ENCODE results near the gene RTP5. TPM values are rescaled to one million over a fixed set of nuclear protein-coding genes. Genes with fewer than 3 reads are reported as not detected.

The RTP5 gene
- total RNA-seq, 8 experiments from 2014 or later: 0.07 to 1.5 (median 0.42) TPM

DNA sequence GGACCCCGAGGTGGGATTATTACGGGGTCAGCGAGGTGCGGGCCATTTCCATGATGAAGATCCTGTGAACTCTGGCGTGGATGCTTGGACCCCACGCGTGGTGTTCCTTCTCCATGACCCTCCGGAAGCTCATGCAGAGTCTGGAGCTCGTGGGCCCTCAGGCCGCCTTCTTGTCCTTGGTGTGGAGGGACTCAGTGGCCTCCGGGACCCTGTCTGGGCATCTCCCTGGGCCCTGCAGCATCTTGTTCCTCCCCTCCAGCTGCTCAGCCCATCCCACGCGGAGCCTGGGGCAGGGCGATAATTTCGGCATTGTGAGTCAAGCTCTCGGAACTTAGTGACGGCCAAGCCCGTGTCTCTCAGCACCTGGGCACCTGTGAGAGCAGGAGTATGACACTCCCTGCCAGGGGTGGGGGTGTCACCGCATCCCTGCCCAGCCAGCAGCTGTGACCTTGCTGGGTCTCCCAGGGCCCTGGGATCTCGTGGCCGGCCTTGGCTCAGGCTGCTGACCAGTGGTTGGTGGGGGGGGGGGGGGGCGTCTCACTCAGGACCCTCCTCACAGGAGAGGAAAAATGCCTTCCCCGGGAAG, 24.6 kb downstream of the RTP5 start:
- 0 to 100% (median 85%) methylated on average over 1 to 17 of the region's 23 CpGs; no CpG with 5 or more reads in 4 of the 10 experiments for WGBS, 10 experiments
- in situ Hi-C loops (cut with MboI; ENCODE audit: low pct_unique_long_range_greater_than_20kb in 2 of 9, low sequenced_read_pairs in 9 of 9, unreplicated experiment in 9 of 9): no loop called here
- no peak for ATAC-seq (replicated peaks in 6 of 8)

DNA sequence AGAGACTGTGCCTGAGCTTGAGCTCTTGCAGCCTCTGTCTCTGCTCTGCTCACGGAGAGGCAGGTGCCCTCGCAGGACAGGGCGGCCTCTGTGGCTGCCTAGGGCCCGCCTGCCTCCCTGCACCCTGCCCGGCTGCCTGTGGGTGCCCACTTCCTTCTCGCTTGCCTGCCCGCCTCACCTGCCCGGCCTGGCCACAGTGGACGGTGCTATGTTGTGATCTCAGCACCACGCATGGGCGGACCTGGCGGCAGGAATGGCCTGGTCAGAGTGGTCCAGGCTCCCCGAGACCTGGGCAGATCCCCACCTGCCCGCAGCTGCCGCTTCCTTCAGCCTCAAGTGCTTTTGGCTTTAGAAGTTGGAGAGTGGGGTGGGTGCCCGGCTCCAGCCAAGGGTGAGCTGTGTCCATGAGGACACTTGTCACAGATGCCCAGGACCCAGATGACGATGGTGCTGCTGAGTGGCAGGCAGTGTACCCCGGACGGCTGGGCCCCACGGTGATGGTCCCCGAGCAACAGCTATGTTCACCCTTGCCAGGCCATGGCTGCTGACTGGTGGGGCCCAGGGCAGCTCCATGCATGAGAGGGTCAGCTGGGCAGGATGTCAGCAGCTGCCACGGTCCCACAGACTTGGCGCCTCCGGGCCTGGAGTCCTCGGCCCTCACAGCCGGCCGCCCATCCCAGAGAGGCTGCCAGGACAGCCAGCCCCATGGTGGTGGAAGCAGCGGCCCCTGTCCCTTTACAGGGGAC, 25.3 kb downstream of the RTP5 start:
- peak in 3 of 8 experiments; percentile 3 to 7 (median 3) for ATAC-seq (replicated peaks in 6 of 8)
- Histone ChIP-seq H3K27ac (no peak overlapping the region), H3K4me3 (no peak overlapping the region), H3K4me1 (replicated peaks in 1 of 2) (peaks cover 18 to 19% of the 10 kb centered on the region in 2 donors)
- in situ Hi-C loops (cut with MboI; ENCODE audit: low pct_unique_long_range_greater_than_20kb in 2 of 9, low sequenced_read_pairs in 9 of 9, unreplicated experiment in 9 of 9): no loop called here
- 33 to 100% (median 90%) methylated on average over 1 to 3 of the region's 28 CpGs; no CpG with 5 or more reads in 6 of the 10 experiments for WGBS, 10 experiments

More for the DNA sequence above, 24.6 kb downstream of the RTP5 start:
- Histone ChIP-seq H3K4me1 (replicated peaks in 1 of 2) (peaks cover 15 to 18% of the 10 kb centered on the region in 2 donors), H3K27ac (no peak overlapping the region), H3K4me3 (no peak overlapping the region)

DNA sequence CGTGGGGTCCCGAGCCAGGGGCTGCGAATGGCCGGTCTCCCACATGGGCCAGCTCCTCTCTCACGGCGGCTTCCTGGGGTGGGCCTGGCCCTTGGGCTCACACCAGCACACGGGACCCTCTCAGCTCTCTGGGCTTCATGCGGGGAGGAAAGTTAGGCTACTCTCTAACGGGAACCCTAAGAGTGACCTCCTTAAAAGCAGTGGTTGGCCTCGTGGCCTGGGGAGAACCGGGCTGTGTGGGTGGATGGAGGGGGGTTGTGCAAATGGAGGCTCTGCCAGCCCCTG, 25.8 kb downstream of the RTP5 start:
- peaks cover 18 to 19% of the 10 kb centered on the region in 2 donors for H3K4me1 ChIP-seq (replicated peaks in 1 of 2)
- no peak overlapping the region for H3K4me3 ChIP-seq
- in situ Hi-C loops (cut with MboI; ENCODE audit: low pct_unique_long_range_greater_than_20kb in 2 of 9, low sequenced_read_pairs in 9 of 9, unreplicated experiment in 9 of 9): no loop called here
- ATAC-seq (replicated peaks in 6 of 8): peak in 2 of 8 experiments; percentile 2 to 10
- H3K27ac ChIP-seq: no peak overlapping the region
- 67% methylated on average over 4 of the region's 11 CpGs; no CpG with 5 or more reads in 9 of the 10 experiments for WGBS, 10 experiments

DNA sequence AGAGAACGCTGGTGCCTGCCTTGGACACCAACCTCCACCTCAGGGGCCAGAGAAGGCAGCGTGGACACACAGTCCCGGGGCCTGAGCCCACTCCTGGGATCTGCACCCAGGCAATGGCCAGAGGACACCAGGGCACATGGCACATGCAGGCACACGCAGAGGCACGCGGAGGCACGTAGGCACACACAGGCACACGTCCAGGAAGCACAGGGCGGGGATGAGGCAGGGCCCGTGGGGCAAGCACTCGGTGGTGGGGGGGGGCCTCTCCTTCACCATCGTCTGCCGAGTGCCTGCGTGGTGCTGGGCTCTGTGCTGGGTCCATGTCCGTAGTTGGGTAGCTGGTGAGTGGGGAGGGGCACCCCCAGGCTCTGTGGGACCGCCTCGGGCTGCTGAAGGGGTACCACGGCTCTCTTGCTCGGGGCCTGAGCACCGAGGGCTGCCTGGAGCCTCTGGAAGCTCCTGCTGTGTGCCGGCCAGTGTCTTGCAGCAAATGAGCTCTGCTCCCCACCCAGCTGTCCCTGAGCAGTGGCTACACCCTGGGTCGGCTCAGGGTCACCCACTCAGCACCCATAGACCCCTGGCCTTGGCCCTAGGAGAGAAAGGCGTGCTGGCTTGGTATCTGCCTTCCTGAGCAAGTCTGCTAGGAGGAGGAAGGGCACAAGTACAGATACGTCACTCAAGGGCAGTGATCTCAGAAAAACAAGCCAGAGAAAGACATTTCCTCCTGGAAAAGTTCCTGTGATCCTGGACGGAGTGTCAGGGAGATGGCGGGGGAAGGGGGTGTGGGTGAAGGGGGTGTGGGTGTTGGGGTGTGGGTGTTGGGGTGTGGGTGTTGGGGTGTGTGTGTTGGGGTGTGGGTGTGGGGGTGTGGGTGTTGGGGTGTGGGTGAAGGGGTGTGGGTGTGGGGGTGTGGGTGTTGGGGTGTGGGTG, 26.4 kb downstream of the RTP5 start:
- ATAC-seq (replicated peaks in 6 of 8): peak; percentile 2 to 49 (median 28)
- in situ Hi-C loops (cut with MboI; ENCODE audit: low pct_unique_long_range_greater_than_20kb in 2 of 9, low sequenced_read_pairs in 9 of 9, unreplicated experiment in 9 of 9): no loop called here
- Histone ChIP-seq H3K4me1 (replicated peaks in 1 of 2) (peaks cover 18 to 19% of the 10 kb centered on the region in 2 donors), H3K27ac (no peak overlapping the region), H3K4me3 (no peak overlapping the region)
- no CpG with 5 or more reads among the region's 26 CpGs for WGBS, 10 experiments

DNA sequence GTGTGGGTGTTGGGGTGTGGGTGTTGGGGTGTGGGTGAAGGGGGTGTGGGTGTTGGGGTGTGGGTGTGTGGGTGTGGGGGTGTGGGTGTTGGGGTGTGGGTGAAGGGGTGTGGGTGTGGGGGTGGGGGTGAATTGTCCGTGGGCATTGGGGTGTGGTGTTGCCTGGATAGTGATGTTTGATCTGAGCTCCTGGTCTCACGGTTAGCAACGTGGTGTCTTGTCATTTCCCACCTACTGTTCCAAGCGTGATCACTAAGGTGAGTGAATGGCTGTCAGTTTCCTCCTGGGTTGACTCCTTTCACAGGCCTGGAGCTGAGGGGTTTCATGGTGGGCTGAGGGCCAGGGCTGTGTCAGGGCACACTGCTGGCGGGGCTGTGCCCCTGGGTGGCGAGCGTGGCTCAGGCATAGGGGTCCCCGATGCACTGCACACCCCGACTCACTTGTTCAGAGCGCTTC, 27.2 kb downstream of the RTP5 start:
- Histone ChIP-seq H3K4me3 (no peak overlapping the region), H3K27ac (no peak overlapping the region), H3K4me1 (replicated peaks in 1 of 2) (peaks cover 17% of the 10 kb centered on the region in 2 donors)
- WGBS, 10 experiments: 92 to 100% methylated on average over 2 of the region's 10 CpGs; no CpG with 5 or more reads in 8 of the 10 experiments
- ATAC-seq (replicated peaks in 6 of 8): no peak
- in situ Hi-C loops (cut with MboI; ENCODE audit: low pct_unique_long_range_greater_than_20kb in 2 of 9, low sequenced_read_pairs in 9 of 9, unreplicated experiment in 9 of 9): no loop called here

DNA sequence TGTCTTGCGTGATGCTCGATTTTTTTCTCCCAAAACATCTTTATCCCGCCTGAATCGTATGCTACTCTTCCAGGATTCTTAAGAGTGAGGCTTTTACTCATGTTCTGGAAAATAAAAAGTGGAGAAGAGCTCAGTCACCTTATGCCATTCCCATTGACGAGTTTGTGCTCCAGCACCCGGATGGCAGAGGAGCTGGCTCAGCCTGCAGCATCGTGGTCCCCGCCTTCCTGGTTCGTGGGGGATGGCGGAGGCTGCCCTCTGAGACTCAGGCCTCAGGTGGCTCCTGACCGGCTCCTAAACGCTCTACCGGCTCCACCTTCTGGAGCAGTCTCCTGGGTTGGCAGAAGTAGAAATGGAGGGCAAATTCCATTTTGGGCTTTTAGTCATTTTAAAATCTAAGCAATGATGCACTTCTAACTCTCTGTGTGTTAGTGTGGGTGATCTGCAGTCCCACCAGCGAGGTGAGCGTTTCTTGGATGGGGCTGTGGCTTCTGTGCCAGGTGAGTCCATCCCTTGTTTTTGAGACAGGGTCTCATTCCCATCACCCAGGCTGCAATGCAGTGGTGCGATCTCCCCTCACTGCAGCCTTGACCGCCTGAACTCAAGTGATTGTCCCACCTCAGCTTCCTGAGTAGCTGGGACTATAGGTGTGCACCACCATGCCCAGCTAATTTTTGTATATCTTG, 27.8 kb downstream of the RTP5 start:
- in situ Hi-C loops (cut with MboI; ENCODE audit: low pct_unique_long_range_greater_than_20kb in 2 of 9, low sequenced_read_pairs in 9 of 9, unreplicated experiment in 9 of 9): no loop called here
- ATAC-seq (replicated peaks in 6 of 8): no peak
- 78 to 100% (median 86%) methylated on average over 1 to 13 of the region's 17 CpGs; no CpG with 5 or more reads in 5 of the 10 experiments for WGBS, 10 experiments
- Histone ChIP-seq H3K27ac (no peak overlapping the region), H3K4me3 (no peak overlapping the region), H3K4me1 (replicated peaks in 1 of 2) (peaks cover 11% of the 10 kb centered on the region in 2 donors)

DNA sequence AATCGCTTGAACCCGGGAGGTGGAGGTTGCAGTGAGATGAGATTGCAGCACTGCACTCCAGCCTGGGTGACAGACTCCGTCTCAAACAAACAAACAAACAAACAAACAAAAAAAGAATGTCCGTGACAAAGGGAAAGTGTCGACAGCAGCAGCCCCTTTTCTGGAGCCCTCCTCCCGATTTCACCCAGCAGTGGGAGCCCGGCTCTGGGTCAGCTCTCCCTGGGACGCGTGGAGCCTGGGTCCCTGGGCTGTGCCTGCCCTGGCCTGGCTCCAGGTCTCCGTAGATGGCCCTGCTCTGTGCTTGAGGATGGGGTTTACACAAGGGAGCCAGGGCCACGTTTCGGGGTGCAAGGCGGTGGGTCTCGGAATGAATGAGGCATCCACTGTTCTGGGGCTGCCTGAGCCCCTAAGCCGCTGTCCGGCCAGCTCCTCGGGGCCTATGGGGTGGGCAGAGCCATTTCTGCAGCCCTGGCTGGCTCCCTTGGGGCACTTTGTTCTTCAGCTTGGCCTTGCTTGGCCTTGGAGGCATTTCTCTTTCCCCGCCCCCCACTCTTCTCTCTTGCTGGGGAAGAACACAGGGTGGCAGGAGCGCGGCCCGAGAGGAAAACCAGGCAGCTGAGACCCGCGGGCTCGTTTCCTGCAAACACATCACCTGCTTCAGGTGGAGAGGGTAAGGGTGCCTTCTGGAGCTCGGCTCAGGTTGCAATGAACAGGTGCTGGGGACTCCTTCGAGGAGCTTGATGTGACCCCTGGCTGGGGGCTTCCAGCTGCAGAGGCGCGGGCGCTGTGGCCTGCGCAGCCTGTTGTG, 29.1 kb downstream of the RTP5 start:
- Histone ChIP-seq H3K4me1 (replicated peaks in 1 of 2) (peaks cover 4 to 7% of the 10 kb centered on the region in 2 donors), H3K27ac (no peak overlapping the region), H3K4me3 (no peak overlapping the region)
- WGBS, 10 experiments: 74 to 100% (median 89%) methylated on average over 2 to 14 of the region's 30 CpGs; no CpG with 5 or more reads in 4 of the 10 experiments
- in situ Hi-C loops (cut with MboI; ENCODE audit: low pct_unique_long_range_greater_than_20kb in 2 of 9, low sequenced_read_pairs in 9 of 9, unreplicated experiment in 9 of 9): no loop called here
- ATAC-seq (replicated peaks in 6 of 8): no peak

DNA sequence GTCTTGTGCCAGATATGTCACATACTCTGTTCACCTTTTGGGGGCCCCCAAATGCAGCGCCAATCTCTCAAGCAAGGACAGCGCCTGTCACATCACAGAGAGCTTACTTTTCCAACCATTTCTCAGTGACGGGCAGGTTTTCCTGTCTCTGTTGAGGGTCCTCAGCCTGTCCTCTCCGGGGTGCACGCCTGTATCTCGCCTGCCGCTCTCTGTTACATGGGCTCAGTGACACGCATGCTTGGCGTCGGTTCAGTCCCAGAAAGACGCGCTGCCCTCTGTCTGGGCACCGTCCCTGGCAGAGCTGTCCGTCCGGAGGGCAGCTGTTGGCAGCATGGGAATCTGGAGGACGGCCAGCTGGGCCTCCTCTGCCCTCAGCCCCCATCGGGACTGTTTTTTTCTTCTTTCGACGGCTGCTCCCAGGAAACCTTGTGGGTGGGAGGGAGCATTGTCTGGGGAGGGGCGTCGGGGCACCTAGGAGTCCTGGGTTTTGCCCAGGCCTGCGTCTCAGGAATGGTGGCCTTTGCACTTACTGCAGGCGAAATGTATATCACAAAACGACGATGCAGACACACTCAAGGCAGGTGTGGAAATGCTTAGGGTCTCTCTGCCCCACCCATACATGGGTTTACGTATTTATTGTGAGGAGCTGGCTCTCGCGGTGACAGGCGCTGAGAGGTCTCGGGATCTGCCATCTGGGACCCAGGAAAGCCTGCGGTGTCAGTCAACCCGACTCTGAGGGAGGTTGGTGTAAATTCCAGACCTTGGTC, 30.9 kb downstream of the RTP5 start:
- no peak overlapping the region for H3K27ac ChIP-seq
- in situ Hi-C loops (cut with MboI; ENCODE audit: low pct_unique_long_range_greater_than_20kb in 2 of 9, low sequenced_read_pairs in 9 of 9, unreplicated experiment in 9 of 9): no loop called here
- ATAC-seq (replicated peaks in 6 of 8): no peak
- no peak overlapping the region for H3K4me3 ChIP-seq
- peaks cover 4 to 7% of the 10 kb centered on the region in 2 donors for H3K4me1 ChIP-seq (replicated peaks in 1 of 2)
- 93 to 100% (median 98%) methylated on average over 2 to 5 of the region's 32 CpGs; no CpG with 5 or more reads in 7 of the 10 experiments for WGBS, 10 experiments

DNA sequence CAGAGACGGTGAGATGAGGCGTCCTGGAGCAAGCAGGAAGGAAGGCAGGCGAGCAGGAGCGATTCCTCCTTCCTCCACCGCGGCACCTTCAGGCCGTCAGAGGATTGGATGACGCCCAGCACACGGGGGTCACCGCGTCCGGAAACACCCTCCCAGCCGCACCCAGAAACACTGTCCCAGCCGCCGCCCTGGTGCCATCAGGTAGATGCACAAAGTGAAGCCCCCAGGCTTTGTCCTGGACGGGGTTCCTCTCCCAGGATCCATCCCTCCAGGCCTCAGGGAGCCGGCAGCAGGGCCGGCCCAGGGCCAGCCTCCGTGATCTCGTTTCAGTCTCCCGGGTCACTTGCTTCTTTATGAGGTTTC, 31.5 kb downstream of the RTP5 start:
- Histone ChIP-seq H3K27ac (no peak overlapping the region), H3K4me3 (no peak overlapping the region), H3K4me1 (replicated peaks in 1 of 2) (peaks cover 4 to 7% of the 10 kb centered on the region in 2 donors)
- no peak for ATAC-seq (replicated peaks in 6 of 8)
- WGBS, 10 experiments: 75 to 100% (median 84%) methylated on average over 1 to 8 of the region's 21 CpGs; no CpG with 5 or more reads in 5 of the 10 experiments
- in situ Hi-C loops (cut with MboI; ENCODE audit: low pct_unique_long_range_greater_than_20kb in 2 of 9, low sequenced_read_pairs in 9 of 9, unreplicated experiment in 9 of 9): no loop called here

DNA sequence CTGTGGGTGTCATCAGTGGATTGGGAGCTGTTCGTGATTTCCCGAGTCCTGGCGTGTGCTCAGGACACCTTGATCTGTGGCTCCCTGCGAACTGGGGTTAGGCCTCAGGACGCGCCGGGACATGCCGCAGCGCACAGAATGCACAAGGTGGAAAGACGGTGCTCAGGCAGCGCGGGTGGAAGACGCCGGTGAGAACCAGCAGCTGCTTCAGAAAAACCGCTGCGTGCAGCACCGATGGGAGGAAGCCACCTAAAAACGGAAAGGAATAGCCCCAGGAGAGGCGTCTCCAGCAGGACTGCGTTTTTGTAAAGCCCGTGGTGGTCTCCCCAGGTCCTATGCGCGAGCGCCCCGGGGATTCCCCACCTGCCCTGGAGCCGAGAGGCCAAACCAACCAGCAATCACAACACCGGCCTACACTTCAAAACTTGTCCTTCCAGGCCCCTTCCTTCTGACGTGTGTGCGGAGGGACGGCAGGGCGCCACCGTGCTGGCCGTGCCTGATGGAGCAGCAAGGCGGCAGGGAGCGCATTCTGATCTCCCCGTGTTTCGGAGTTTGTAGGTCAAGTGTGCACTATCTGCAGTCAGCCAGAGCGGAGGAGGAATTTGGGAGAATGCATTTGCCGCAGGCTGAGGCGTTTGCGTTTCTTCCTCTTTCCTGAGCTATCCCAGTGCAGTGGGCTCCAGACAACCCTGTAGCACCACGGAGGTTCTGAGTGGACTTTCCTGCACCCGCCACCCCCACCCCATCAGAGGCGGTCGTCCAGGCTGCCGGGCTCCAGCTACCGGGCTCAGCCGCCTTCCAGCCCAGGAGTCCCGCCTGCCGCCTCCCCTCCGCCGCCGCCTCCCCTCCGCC, 32.2 kb downstream of the RTP5 start:
- ATAC-seq (replicated peaks in 6 of 8): peak in 5 of 8 experiments; percentile 11 to 51 (median 49)
- peaks cover 4 to 7% of the 10 kb centered on the region in 2 donors for H3K4me1 ChIP-seq (replicated peaks in 1 of 2)
- no peak overlapping the region for H3K27ac ChIP-seq
- in situ Hi-C loops (cut with MboI; ENCODE audit: low pct_unique_long_range_greater_than_20kb in 2 of 9, low sequenced_read_pairs in 9 of 9, unreplicated experiment in 9 of 9): no loop called here
- no peak overlapping the region for H3K4me3 ChIP-seq
- 44 to 100% (median 85%) methylated on average over 2 to 21 of the region's 54 CpGs; no CpG with 5 or more reads in 2 of the 10 experiments for WGBS, 10 experiments

Data from motor neuron (in vitro differentiated cells).